Suprapubic skin (tissue), 4 donors: ENCODE results near the gene ADAMTS3.

ENCODE experiments used
- CTCF ChIP-seq, 2 donors: fragments of 200-600 bp in 1 of 2; fragments of 450-650 bp in 1 of 2; sonication (generic) in 1 of 2; IDR thresholded peaks; one replicate each; pipeline ENCODE4 v1.5.1; 2016 to 2019; ENCODE audit warnings: antibody characterized with exemption in 2 of 2, mild to moderate bottlenecking in 1 of 2, moderate library complexity in 1 of 2
- POLR2A ChIP-seq, 2 donors: fragments of 450-650 bp; IDR thresholded peaks; one replicate each; pipeline ENCODE4 v1.6.1; 2017; ENCODE audit warnings: antibody characterized with exemption in 2 of 2, mild to moderate bottlenecking in 2 of 2, moderate library complexity in 2 of 2
- POLR2AphosphoS5 ChIP-seq, 3 donors: sonication (generic); formaldehyde crosslinking; IDR thresholded peaks; one replicate each; pipeline ENCODE4 v1.6.1; 2017; ENCODE audit warnings: antibody characterized with exemption in 3 of 3

DNA sequence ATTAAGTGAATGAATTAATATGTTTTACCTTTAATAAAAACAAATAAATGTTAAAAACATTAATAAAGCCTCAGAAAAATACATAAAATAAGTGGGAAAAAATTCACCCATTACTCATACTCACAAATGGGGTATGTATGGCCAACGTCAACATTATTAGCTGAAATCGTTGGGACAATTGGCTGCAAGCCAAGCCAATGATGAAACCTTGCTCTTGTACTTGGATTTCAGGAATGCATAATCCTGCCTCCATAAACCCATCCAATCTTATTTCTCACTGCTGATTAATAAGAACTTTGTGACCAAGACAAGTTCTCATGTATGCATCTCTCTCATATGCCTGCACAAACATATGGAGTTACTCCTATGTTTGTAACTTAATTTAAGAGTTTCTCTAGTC is 35.3 kb upstream of the ADAMTS3 start:
- TF ChIP-seq CTCF (IDR thresholded peaks at IDR 0.05), result no peak
- no peak for TF ChIP-seq POLR2AphosphoS5 (IDR thresholded peaks at IDR 0.05)
- TF ChIP-seq POLR2A (IDR thresholded peaks at IDR 0.05), result no peak
